Stimulated activated naive CD4-positive, alpha-beta T cell treated with Interleukin-2 at 50 U/mL for 16 hours (primary cell): Measurements from ENCODE around the gene CHST2.
"Not testable (repeated sequence)": the region's sequence is repeated elsewhere in the genome, so short reads cannot be mapped to it uniquely, and the experiment has no call there.

Experiments
- DNase-seq: peaks from one replicate; lab custom pipeline; 2025; lab: John Stamatoyannopoulos, UW

The CHST2 gene

GRCh38 chr3:143119009-143119914, at the start of gene CHST2:
CHST2 (plus strand) TSS chr3:143119771; CDS start chr3:143120817, 1,046 bp downstream.
- DNase-seq: peak; percentile 57

GRCh38 chr3:143070977-143071551, 48.5 kb upstream of the CHST2 start:
- no peak for DNase-seq

- DNase-seq: no peak
These were observed 47.8 kb upstream of the CHST2 start for GRCh38 chr3:143071776-143072175.

GRCh38 chr3:143072298-143073020, 47.1 kb upstream of the CHST2 start:
- not testable (repeated sequence) for DNase-seq

GRCh38 chr3:143073541-143073940, 46.0 kb upstream of the CHST2 start:
- not testable (repeated sequence) for DNase-seq

GRCh38 chr3:143073983-143074382, 45.6 kb upstream of the CHST2 start:
- DNase-seq: not testable (repeated sequence)

GRCh38 chr3:143078883-143079282, 40.7 kb upstream of the CHST2 start:
- DNase-seq: no peak

GRCh38 chr3:143080196-143080595, 39.4 kb upstream of the CHST2 start:
- no peak for DNase-seq

GRCh38 chr3:143081365-143081764, 38.2 kb upstream of the CHST2 start:
- no peak for DNase-seq

GRCh38 chr3:143081844-143082778, 37.5 kb upstream of the CHST2 start:
- DNase-seq: peak; percentile 6

GRCh38 chr3:143083781-143084180, 35.8 kb upstream of the CHST2 start:
- DNase-seq: no peak

GRCh38 chr3:143084856-143085731, 34.5 kb upstream of the CHST2 start:
- DNase-seq: no peak

- no peak for DNase-seq
These were observed 30.7 kb upstream of the CHST2 start for GRCh38 chr3:143088835-143089234.

- no peak for DNase-seq
These were observed 29.6 kb upstream of the CHST2 start for GRCh38 chr3:143089965-143090364.

- DNase-seq: no peak
These were observed 29.1 kb upstream of the CHST2 start for GRCh38 chr3:143090486-143090885.

GRCh38 chr3:143090976-143091837, 28.4 kb upstream of the CHST2 start:
- DNase-seq: no peak

- DNase-seq: no peak
These were observed 27.4 kb upstream of the CHST2 start for GRCh38 chr3:143092191-143092590.

- DNase-seq: no peak
These were observed 23.8 kb upstream of the CHST2 start for GRCh38 chr3:143095813-143096212.

- no peak for DNase-seq
These were observed 21.4 kb upstream of the CHST2 start for GRCh38 chr3:143098032-143098764.
